Superior temporal gyrus (tissue), 1 donor: ENCODE results near the gene CLDN8.

Experiments
- DNase-seq: peaks from one replicate; pipeline ENCODE4 v3.0.0-alpha.2; 2016; ENCODE audit errors: extremely low spot score

Gene CLDN8

GRCh38 chr21:30206551-30207251, 9.2 kb downstream of the CLDN8 start:
- no peak for DNase-seq

DNA sequence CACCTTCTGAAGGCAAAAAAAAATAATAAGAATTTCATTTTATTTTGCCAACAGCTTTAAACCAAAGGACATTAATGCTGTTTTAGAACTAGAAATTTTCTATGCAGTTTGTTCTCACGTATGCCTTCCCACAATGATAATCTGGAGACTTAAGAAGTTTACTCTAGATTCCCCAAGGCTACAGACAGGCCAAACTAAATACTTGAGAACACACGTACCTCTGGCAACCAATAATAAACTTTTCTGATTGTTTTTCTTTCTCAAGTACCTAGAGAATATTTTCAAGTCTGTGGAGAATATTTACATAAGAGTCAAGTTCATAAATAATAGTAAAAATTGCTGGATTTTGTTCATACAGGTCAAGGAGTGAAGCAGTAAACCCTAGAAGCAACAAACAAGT, 15.9 kb downstream of the CLDN8 start:
- no peak for DNase-seq

DNA sequence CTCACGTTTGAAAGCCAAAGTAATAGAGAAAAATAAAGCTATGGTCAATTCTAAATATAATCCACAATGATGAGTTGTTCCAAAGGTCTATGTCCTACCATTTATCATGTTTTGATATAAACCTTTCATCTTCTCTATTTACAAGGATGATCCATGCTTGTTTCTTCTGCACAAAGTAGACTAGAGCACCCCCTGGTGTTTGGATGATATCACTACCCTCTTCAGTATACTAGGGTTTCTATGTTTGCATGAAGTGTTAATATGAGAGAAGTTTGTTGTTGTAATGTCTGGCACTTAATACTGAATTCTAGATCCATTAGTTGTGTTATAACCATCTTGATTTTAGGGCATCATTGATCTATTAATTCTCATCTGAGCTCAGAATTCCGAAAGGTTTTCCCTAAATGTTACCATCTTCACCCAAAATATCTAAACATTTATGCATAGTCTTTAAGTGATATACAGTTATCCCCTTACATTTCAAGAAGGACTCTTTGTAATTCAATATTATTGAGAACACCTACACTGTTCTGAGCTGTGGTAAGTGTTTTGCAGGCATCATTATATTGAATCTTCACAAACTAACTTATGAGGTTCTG, 21.1 kb downstream of the CLDN8 start:
- peak; percentile 53 for DNase-seq

- no peak for DNase-seq
These were observed 22.7 kb downstream of the CLDN8 start for GRCh38 chr21:30193201-30193600.

DNA sequence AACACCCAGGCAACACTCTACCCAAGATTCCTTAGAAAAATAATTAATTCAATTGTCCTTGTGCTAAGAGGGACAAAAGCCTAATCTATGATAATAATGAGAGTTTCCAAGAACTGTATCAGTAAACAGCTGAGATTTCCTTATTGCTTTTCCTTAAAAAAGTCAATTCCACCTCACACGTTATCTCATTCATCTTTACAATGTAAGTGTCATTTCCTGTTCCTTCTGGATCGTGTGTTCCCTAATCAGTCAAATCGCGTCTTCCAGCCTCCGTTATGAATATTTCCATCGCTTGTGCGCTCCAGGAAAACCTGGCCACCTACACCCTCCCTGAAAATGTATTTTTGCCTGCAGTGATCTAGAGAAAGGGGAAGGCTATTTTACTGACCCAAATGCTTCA, 25.3 kb downstream of the CLDN8 start:
- DNase-seq, result no peak

- DNase-seq, result no peak
These were observed 26.1 kb downstream of the CLDN8 start for GRCh38 chr21:30189773-30190172.

GRCh38 chr21:30186242-30186641, 29.7 kb downstream of the CLDN8 start:
- no peak for DNase-seq

GRCh38 chr21:30168086-30168485, 47.8 kb downstream of the CLDN8 start:
- no peak for DNase-seq

DNA sequence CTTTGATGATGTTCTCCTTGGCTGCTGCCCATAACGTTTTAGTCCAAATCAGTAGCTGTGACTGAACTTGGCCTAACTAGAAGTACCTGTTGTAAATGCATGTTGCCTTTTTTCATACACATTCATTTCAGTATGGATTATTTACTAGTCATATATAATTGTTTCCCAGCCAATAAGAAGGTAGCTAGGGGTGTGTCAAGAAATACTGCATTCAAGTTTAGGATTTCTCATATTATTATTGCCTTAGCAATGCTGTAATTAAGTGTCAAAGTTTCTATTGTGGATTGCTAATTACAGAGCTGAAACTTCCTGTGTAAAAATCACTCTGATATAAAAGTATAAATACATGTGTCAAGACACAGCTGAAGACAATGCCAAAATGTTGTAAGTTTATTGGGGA, 49.2 kb downstream of the CLDN8 start, which contains the start of gene CLDN17:
TSS of gene CLDN17 (minus strand) at position 101 of the 400 bp plus-strand sequence. CDS start 188 bp downstream, outside the sequence.
- DNase-seq, result no peak

DNA sequence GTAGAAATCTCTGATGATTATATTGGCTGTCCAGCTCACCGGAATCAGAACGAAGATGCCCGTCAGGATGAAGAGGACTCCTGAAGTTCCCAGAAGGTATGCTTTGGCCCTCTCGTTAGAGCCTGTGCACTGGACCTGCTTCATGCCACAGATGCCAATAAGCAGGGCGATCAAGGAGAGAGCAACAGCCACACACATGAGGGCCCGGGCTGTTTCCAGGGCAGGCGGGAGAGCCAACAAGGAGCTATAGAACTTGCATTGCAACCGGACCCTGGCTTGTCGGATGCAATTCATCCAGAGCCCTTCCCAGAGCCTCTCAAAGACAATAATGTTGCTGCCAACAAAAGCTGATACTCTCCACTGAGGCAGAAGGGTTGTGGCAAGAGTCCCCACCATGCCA, 49.7 kb downstream of the CLDN8 start:
- no peak for DNase-seq

DNA sequence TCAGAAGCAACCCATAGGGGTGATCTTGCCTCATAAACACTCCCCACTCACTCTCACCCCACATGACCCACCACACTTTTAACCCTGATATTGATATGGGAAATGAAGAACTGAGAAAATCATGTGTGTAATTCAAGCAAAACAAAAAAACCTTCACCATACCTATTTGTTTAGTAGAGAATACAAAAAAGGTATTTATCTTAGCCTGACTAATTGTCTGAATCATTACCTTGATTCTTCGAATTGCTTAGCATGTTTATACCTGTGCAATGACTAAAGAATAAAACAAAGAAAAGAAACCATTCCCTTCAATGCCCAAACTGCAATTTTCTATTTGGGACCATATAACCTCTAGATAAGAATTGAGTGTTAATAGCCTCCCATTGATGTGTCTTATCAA, 51.1 kb downstream of the CLDN8 start:
- no peak for DNase-seq
